DOHH2 (cell line): ENCODE results near the gene LYRM2.

Experiments
- EZH2phosphoT487 ChIP-seq: fragments of 200-600 bp; sonication (generic); IDR thresholded peaks from 2 replicates; pipeline ENCODE4 v1.6.1; 2017; ENCODE audit warnings: borderline replicate concordance, mild to moderate bottlenecking, antibody characterized with exemption, low read length, moderate library complexity, mixed read lengths
- TF ChIP-seq, protein P1 (sequence below): fragments of 200-600 bp; sonication (generic); IDR thresholded peaks from one replicate; pipeline ENCODE4 v1.5.1; 2014; ENCODE audit warnings: antibody characterized with exemption, mild to moderate bottlenecking, low read depth, low read length; ENCODE audit not compliant: poor library complexity, severe bottlenecking

DNA sequence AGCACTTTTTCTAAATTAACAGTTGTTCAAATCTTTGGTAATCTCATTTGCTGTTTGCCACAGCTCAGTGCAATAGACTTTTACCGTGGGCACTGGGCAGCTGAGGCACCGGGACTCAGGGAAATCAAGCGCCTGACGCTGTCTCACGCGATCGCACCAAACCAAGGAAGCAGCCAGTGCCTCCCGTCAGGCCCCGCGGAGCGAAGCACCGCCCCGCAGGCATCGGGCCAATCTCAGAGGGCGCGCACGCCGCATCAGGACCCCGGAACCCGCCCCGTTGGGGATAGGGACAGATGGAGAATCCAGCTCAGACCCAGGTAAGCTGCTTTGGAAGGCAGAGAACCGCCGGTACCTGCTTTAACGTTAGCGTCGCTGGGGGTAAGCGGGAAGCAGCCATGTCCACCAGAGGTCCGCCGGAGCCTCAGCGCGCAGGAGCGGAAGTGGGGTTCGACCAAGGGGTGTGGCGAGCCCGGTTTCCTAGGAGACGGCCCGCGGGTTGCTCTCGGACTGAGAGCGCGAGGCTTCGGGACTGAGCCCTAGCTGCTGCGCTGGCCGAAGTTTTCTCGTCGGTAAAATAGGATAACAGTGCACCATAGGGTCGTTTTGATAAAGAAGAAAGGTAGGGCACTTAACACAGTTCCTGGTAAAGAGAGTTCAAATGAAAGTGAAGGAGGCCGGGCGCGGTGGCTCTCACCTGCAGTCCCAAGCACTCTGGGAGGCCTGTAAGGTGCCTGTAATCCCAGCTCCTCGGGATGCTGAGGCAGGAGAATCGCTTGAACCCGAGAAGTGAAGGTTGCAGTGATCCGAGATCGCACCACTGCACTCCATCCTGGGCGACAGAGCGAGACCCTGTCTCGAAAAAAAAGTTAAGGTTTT lies at the start of gene LYRM2:
- TF ChIP-seq, protein P1, sequence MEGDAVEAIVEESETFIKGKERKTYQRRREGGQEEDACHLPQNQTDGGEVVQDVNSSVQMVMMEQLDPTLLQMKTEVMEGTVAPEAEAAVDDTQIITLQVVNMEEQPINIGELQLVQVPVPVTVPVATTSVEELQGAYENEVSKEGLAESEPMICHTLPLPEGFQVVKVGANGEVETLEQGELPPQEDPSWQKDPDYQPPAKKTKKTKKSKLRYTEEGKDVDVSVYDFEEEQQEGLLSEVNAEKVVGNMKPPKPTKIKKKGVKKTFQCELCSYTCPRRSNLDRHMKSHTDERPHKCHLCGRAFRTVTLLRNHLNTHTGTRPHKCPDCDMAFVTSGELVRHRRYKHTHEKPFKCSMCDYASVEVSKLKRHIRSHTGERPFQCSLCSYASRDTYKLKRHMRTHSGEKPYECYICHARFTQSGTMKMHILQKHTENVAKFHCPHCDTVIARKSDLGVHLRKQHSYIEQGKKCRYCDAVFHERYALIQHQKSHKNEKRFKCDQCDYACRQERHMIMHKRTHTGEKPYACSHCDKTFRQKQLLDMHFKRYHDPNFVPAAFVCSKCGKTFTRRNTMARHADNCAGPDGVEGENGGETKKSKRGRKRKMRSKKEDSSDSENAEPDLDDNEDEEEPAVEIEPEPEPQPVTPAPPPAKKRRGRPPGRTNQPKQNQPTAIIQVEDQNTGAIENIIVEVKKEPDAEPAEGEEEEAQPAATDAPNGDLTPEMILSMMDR: no peak
- no peak for TF ChIP-seq EZH2phosphoT487
